ENCODE measurements around the gene S100A3. TPM values are rescaled to one million over a fixed set of nuclear protein-coding genes. Genes with fewer than 3 reads are reported as not detected.
A peak's percentile ranks its signal among the peaks of the same experiment; 100 is the strongest.

The S100A3 gene
- total and polyA plus RNA-seq, 2 of the 8 experiments (the other 6 are each of a cell fraction or from before 2014, with no cell fraction given): 0.26 to 0.47 TPM

- H3K9me3 ChIP-seq (ENCODE audit: insufficient read depth in 2 of 2, low read depth in 1 of 2, low read length in 1 of 2): peaks cover 0 to 1% of the 10 kb centered on the region in 2 experiments; a peak in 1 of 4 replicates
- H3K4me2 ChIP-seq (ENCODE audit: insufficient read depth in 1 of 2, low read depth in 2 of 2, low read length in 2 of 2): no peak overlapping the region
- H2BK120ac ChIP-seq (replicated peaks; ENCODE audit: low read depth, low read length): no peak overlapping the region
- no peak overlapping the region for H2BK5ac ChIP-seq (ENCODE audit: low read depth, low read length)
- H3K9ac ChIP-seq (replicated peaks in 1 of 4; ENCODE audit: extremely low read depth in 1 of 4, low read depth in 3 of 4, low read length in 3 of 4): no peak overlapping the region
- H3K14ac ChIP-seq (ENCODE audit: insufficient read length): no peak overlapping the region
- H3K4ac ChIP-seq (replicated peaks; ENCODE audit: insufficient read length, low read depth, low read length): no peak overlapping the region
- TF ChIP-seq JUN (IDR thresholded peaks at IDR 0.05; ENCODE audit: low read depth, low read length) (no peak), SIN3A (conservative IDR thresholded peaks at IDR 0.05 in 1 of 2, IDR thresholded peaks at IDR 0.05 in 1 of 2; ENCODE audit: low read depth in 1 of 2, low read length in 2 of 2) (no peak), SP4 (IDR thresholded peaks at IDR 0.05; ENCODE audit: low read length) (no peak), POLR2AphosphoS5 (IDR thresholded peaks at IDR 0.05; ENCODE audit: low read depth, low read length) (no peak), BRCA1 (IDR thresholded peaks at IDR 0.05; ENCODE audit: low read depth, low read length) (no peak)
- H3K56ac ChIP-seq (replicated peaks; ENCODE audit: insufficient read length, low read depth, low read length): no peak overlapping the region
- H3K23me2 ChIP-seq (ENCODE audit: low read depth, low read length): peaks cover 2% of the 10 kb centered on the region
- H3K4me3 ChIP-seq (ENCODE audit: extremely low read depth in 1 of 4, insufficient read depth in 2 of 4, low read depth in 3 of 4, low read length in 4 of 4): no peak overlapping the region
- no peaks in the 10 kb centered on the region for H4K20me1 ChIP-seq (replicated peaks in 1 of 2; ENCODE audit: control insufficient read depth in 1 of 2, insufficient read depth in 2 of 2, low read length in 2 of 2)
- no peak overlapping the region for H2AK5ac ChIP-seq (ENCODE audit: low read depth, low read length)
- FAIRE-seq (no peak), DNase-seq (ENCODE audit: low read depth in 1 of 2, low spot score in 2 of 2) (no peak)
- no peak overlapping the region for H3K23ac ChIP-seq (ENCODE audit: insufficient read length)
- H3K36me3 ChIP-seq (ENCODE audit: control insufficient read depth in 2 of 4, insufficient read depth in 4 of 4, low read length in 3 of 4): no peaks in the 10 kb centered on the region
- H3K18ac ChIP-seq (ENCODE audit: extremely low read depth, low read length): no peak overlapping the region
- H2BK20ac ChIP-seq (ENCODE audit: low read length): no peak overlapping the region
- ChIA-PET POLR2A (ENCODE audit: partially characterized antibody) (interaction anchor here (0.9 to 1.3 kb wide), 5 partner anchors 29 to 398 kb away, joined by 3 to 4 read pairs (median 3); partner anchors contain the start of genes CHTOP, CREB3L4 and S100A13), CTCF (ENCODE audit: partially characterized antibody) (interaction anchor here (0.7 to 7.5 kb wide), 17 partner anchors 8 to 214 kb away, joined by 3 to 224 read pairs (median 8); partner anchors contain the start of genes S100A1, S100A13, S100A14 and S100A16)
- H4K8ac ChIP-seq (ENCODE audit: extremely low read depth, insufficient read depth, low read length): no peak overlapping the region
- WGBS, 2 experiments (ENCODE audit: extremely low coverage in 1 of 2, insufficient coverage in 1 of 2, insufficient read length in 1 of 2, insufficient replicate concordance in 2 of 2, low coverage in 1 of 2, low lambda C conversion rate in 2 of 2, missing lambda C conversion rate in 1 of 2): 94% methylated on average over 8 of the region's 8 CpGs; no CpG with 5 or more reads in 1 of the 2 experiments
- no peak overlapping the region for H4K5ac ChIP-seq (ENCODE audit: insufficient read length, low read depth, low read length)
- 0 out of 7 replicates have a peak, but pooled peaks cover 0 to 4% (median 0%) of the 10 kb centered on the region in 4 experiments for H3K27me3 ChIP-seq (replicated peaks in 1 of 4; ENCODE audit: control insufficient read depth in 3 of 4, extremely low read depth in 1 of 4, insufficient read depth in 3 of 4, low read length in 3 of 4)
- H2AFZ ChIP-seq (ENCODE audit: low read length): no peak overlapping the region
- no peak overlapping the region for H4K91ac ChIP-seq (replicated peaks; ENCODE audit: insufficient read length, low read length)
- no peak overlapping the region for H3K27ac ChIP-seq (ENCODE audit: low read depth, low read length)
- no peaks in the 10 kb centered on the region for H3K79me2 ChIP-seq (ENCODE audit: control insufficient read depth in 1 of 2, insufficient read depth in 2 of 2, low read length in 2 of 2)
- no peak overlapping the region for H2BK15ac ChIP-seq (ENCODE audit: low read length)
- 0 out of 2 replicates have a peak overlapping the region, but pooled peaks have one; percentile 55 for H2BK12ac ChIP-seq (ENCODE audit: low read depth, low read length)
- no peaks in the 10 kb centered on the region for H3K79me1 ChIP-seq (ENCODE audit: low read depth, low read length)
- H3K4me1 ChIP-seq (replicated peaks in 1 of 4; ENCODE audit: control insufficient read depth in 3 of 4, insufficient read depth in 4 of 4, low read length in 3 of 4): peaks cover 11 to 26% (median 20%) of the 10 kb centered on the region in 4 experiments
These were observed 20.4 kb upstream of the S100A3 start for GRCh38 chr1:153569465-153569864.

Measured in H1 (cell line).